ENCODE measurements around the gene VWA3B. TPM values are rescaled to one million over a fixed set of nuclear protein-coding genes. Genes with fewer than 3 reads are reported as not detected.

VWA3B gene
- polyA plus RNA-seq, 2 of the 4 experiments (the other 2 are of a cell fraction) = not detected

DNA sequence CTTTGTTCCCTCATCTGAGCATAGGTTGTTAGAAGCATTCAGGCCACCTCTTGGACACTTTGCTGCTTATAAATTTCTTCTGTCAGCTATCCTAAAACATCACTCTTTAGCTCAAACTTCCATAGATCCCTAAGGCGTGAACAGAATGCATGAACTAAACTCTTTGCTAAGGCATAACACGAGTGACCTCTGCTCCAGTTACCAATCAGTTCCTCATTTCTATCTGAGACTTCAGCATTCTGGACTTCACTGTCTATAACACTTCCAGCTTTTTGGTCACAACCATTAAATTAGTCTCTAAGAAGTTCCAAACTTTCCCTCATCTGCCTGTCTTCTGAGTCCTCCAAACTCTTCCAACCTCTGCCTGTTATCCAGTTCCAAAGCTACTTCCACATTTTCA is 8.3 kb upstream of the VWA3B start:
- ATAC-seq = no peak
- 37% methylated on average over 2 of the region's 2 CpGs for WGBS (ENCODE audit: missing lambda C conversion rate)
- no peak for TF ChIP-seq NR3C1 (IDR thresholded peaks at IDR 0.05)
- TF ChIP-seq, protein P1, sequence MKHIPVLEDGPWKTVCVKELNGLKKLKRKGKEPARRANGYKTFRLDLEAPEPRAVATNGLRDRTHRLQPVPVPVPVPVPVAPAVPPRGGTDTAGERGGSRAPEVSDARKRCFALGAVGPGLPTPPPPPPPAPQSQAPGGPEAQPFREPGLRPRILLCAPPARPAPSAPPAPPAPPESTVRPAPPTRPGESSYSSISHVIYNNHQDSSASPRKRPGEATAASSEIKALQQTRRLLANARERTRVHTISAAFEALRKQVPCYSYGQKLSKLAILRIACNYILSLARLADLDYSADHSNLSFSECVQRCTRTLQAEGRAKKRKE (CRISPR knock-in tag; IDR thresholded peaks at IDR 0.05; ENCODE audit: low read depth) = no peak
- TF ChIP-seq ZNF302 (CRISPR knock-in tag; IDR thresholded peaks at IDR 0.05) = no peak
- no peak for TF ChIP-seq JUN (IDR thresholded peaks at IDR 0.05)
- TF ChIP-seq, protein P2, sequence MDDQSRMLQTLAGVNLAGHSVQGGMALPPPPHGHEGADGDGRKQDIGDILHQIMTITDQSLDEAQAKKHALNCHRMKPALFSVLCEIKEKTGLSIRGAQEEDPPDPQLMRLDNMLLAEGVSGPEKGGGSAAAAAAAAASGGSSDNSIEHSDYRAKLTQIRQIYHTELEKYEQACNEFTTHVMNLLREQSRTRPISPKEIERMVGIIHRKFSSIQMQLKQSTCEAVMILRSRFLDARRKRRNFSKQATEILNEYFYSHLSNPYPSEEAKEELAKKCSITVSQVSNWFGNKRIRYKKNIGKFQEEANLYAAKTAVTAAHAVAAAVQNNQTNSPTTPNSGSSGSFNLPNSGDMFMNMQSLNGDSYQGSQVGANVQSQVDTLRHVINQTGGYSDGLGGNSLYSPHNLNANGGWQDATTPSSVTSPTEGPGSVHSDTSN (IDR thresholded peaks at IDR 0.05) = no peak
- TF ChIP-seq, protein P3, sequence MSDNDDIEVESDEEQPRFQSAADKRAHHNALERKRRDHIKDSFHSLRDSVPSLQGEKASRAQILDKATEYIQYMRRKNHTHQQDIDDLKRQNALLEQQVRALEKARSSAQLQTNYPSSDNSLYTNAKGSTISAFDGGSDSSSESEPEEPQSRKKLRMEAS (IDR thresholded peaks at IDR 0.05) = no peak
- no peak overlapping the region for H3K27ac ChIP-seq
- POLR2A ChIA-PET = no interaction called here
- no peaks in the 10 kb centered on the region; the same call in 2 of the 3 replicates for H3K9me3 ChIP-seq
- FAIRE-seq = no peak
- H3K4me1 ChIP-seq = no peaks in the 10 kb centered on the region
- CTCF ChIA-PET = interaction anchor here (0.6 kb wide), 1 partner anchor 453 kb away, joined by 3 read pairs; no protein-coding TSS in a partner anchor
- H3K4me3 ChIP-seq = no peak overlapping the region
- DNase-seq (ENCODE audit: low read depth in 1 of 2, low spot score in 1 of 2) = no peak
- no peak overlapping the region for H3K4me2 ChIP-seq

DNA sequence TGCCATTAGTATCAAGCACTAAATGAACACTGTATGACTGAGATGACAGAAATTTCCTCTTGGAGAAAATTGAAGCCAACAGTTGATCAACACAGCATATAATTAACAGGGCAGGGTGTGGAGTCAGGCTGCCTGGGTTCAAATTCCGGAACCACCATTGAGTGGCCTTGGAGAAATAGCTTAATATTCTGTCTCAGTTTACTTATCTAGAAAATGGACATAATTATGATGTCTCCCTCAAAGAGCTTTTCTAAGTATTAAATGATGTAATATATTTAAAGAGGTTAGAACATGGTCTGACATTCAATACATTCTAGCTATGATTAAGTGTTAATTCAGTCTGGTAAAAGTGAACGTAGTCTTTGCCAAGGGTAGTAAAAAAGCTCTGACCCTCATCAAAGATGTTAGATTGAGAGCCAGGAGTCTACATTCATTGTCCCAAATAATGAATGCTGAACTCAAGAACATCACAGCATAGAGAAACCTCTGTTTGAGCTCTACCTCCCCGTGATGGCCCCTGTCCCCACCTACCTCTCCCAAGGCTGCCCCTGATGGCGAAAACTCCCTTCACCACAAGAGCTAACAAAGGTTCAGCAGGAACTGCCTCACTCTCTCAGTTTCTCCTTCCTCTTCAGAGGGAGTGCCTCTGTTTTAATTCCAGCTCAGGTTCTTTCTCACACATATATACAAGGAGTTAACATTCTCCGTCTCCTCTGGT is 2.7 kb upstream of the VWA3B start:
- H3K4me1 ChIP-seq = peaks cover 9% of the 10 kb centered on the region; the same call in 1 of the 3 replicates
- ChIA-PET POLR2A (no interaction called here), CTCF (no interaction called here)

DNA sequence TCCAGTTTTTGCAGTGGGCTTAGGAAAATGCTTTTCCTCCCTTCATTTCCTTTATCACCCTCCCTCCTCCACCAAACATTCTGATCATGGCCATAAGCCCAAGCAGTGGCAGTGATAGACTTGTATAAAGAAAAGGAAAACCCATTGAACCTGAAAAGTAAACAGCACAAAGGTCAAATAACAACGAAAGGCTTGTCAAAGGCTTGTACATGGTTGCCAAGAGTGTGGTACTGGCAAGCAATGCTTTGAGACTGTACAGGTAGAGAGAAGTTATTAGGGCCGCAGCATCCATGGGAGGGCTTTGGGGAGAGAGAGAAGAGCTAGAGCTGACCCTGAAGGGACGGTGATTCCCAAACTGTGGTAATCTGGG is 2.1 kb upstream of the VWA3B start:
- no peak for DNase-seq (ENCODE audit: low read depth in 1 of 2, low spot score in 1 of 2)
- POLR2A ChIA-PET = no interaction called here

More for the DNA sequence above, 2.7 kb upstream of the VWA3B start:
- Histone ChIP-seq H3K4me3 (no peak overlapping the region), H3K4me2 (no peak overlapping the region), H3K9me3 (no peaks in the 10 kb centered on the region), H3K27ac (no peak overlapping the region)
- no peak for ATAC-seq
- TF ChIP-seq CBX2 (IDR thresholded peaks at IDR 0.05; ENCODE audit: borderline replicate concordance, low read depth) = no peak
- no peak for TF ChIP-seq EP300 (IDR thresholded peaks at IDR 0.05)
- TF ChIP-seq, protein P3 (IDR thresholded peaks at IDR 0.05) = no peak
- TF ChIP-seq CBX8 (IDR thresholded peaks at IDR 0.05) = no peak
- TF ChIP-seq, protein P1 (CRISPR knock-in tag; IDR thresholded peaks at IDR 0.05; ENCODE audit: low read depth) = no peak
- no peak for TF ChIP-seq POLR2A (IDR thresholded peaks at IDR 0.05; ENCODE audit: low read length)
- DNase-seq (ENCODE audit: low read depth in 1 of 2, low spot score in 1 of 2) = no peak
- no peak for FAIRE-seq
- 40% methylated on average over 5 of the region's 5 CpGs for whole genome bisulfite sequencing (ENCODE audit: missing lambda C conversion rate)

More for the DNA sequence above, 2.1 kb upstream of the VWA3B start:
- WGBS (ENCODE audit: missing lambda C conversion rate) = 48% methylated on average over 3 of the region's 3 CpGs
- H3K4me2 ChIP-seq = no peak overlapping the region
- CTCF ChIA-PET = interaction anchor here (0.7 kb wide), 1 partner anchor 56 kb away, joined by 4 read pairs; no protein-coding TSS in a partner anchor
- H3K4me3 ChIP-seq = no peak overlapping the region
- no peaks in the 10 kb centered on the region for H3K9me3 ChIP-seq
- FAIRE-seq (no peak), ATAC-seq (no peak)
- no peak overlapping the region for H3K27ac ChIP-seq
- H3K4me1 ChIP-seq = peaks cover 9% of the 10 kb centered on the region; the same call in 1 of the 3 replicates
- TF ChIP-seq, protein P4, sequence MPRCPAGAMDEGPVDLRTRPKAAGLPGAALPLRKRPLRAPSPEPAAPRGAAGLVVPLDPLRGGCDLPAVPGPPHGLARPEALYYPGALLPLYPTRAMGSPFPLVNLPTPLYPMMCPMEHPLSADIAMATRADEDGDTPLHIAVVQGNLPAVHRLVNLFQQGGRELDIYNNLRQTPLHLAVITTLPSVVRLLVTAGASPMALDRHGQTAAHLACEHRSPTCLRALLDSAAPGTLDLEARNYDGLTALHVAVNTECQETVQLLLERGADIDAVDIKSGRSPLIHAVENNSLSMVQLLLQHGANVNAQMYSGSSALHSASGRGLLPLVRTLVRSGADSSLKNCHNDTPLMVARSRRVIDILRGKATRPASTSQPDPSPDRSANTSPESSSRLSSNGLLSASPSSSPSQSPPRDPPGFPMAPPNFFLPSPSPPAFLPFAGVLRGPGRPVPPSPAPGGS (IDR thresholded peaks at IDR 0.05) = no peak
- no peak for TF ChIP-seq CBX2 (IDR thresholded peaks at IDR 0.05; ENCODE audit: borderline replicate concordance, low read depth)
- TF ChIP-seq, protein P5, sequence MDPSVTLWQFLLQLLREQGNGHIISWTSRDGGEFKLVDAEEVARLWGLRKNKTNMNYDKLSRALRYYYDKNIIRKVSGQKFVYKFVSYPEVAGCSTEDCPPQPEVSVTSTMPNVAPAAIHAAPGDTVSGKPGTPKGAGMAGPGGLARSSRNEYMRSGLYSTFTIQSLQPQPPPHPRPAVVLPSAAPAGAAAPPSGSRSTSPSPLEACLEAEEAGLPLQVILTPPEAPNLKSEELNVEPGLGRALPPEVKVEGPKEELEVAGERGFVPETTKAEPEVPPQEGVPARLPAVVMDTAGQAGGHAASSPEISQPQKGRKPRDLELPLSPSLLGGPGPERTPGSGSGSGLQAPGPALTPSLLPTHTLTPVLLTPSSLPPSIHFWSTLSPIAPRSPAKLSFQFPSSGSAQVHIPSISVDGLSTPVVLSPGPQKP (IDR thresholded peaks at IDR 0.05; ENCODE audit: low read depth, low read length) = no peak
- TF ChIP-seq FOXS1 (CRISPR knock-in tag; IDR thresholded peaks at IDR 0.05) = no peak
- no peak for TF ChIP-seq BHLHE40 (IDR thresholded peaks at IDR 0.05; ENCODE audit: low read depth, low read length)
- TF ChIP-seq, protein P6, sequence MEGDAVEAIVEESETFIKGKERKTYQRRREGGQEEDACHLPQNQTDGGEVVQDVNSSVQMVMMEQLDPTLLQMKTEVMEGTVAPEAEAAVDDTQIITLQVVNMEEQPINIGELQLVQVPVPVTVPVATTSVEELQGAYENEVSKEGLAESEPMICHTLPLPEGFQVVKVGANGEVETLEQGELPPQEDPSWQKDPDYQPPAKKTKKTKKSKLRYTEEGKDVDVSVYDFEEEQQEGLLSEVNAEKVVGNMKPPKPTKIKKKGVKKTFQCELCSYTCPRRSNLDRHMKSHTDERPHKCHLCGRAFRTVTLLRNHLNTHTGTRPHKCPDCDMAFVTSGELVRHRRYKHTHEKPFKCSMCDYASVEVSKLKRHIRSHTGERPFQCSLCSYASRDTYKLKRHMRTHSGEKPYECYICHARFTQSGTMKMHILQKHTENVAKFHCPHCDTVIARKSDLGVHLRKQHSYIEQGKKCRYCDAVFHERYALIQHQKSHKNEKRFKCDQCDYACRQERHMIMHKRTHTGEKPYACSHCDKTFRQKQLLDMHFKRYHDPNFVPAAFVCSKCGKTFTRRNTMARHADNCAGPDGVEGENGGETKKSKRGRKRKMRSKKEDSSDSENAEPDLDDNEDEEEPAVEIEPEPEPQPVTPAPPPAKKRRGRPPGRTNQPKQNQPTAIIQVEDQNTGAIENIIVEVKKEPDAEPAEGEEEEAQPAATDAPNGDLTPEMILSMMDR (IDR thresholded peaks at IDR 0.05) = no peak
- TF ChIP-seq HOXB13 (CRISPR knock-in tag; IDR thresholded peaks at IDR 0.05; ENCODE audit: low read depth) = no peak
- TF ChIP-seq RARB (CRISPR knock-in tag; IDR thresholded peaks at IDR 0.05) = no peak
- TF ChIP-seq EHF (CRISPR knock-in tag; IDR thresholded peaks at IDR 0.05) = no peak
- TF ChIP-seq EHMT2 (IDR thresholded peaks at IDR 0.05; ENCODE audit: low read depth) = no peak
- TF ChIP-seq, protein P1 (CRISPR knock-in tag; IDR thresholded peaks at IDR 0.05; ENCODE audit: low read depth) = no peak
- TF ChIP-seq, protein P7, sequence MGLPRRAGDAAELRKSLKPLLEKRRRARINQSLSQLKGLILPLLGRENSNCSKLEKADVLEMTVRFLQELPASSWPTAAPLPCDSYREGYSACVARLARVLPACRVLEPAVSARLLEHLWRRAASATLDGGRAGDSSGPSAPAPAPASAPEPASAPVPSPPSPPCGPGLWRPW (IDR thresholded peaks at IDR 0.05) = no peak
- TF ChIP-seq NFE2L2 (conservative IDR thresholded peaks at IDR 0.05; ENCODE audit: low read length) = no peak
- TF ChIP-seq KDM1A (IDR thresholded peaks at IDR 0.05; ENCODE audit: low read depth) = no peak
- no peak for TF ChIP-seq ZSCAN20 (CRISPR knock-in tag; IDR thresholded peaks at IDR 0.05)
